Gastrocnemius medialis (tissue), 4 donors: Measurements from ENCODE around the gene PDLIM7. TPM values are rescaled to one million over a fixed set of nuclear protein-coding genes. Genes with fewer than 3 reads are reported as not detected.

Source experiments
- ATAC-seq, 2 donors: fragments of 150-250 bp; one replicate each; pipeline ENCODE4 v1.9.1; 2016
- DNase-seq, 2 donors: peaks; one replicate each; pipeline ENCODE4 v3.0.0-alpha.2; 2019
- H3K27ac ChIP-seq, 4 donors: fragments of 200-600 bp; sonication (generic); 1 replicate in 1 of 4; 2 replicates in 3 of 4; pipeline ENCODE4 v1.5.1; 2016 to 2018; ENCODE audit warnings: mild to moderate bottlenecking in 2 of 4, moderate library complexity in 1 of 4
- H3K27me3 ChIP-seq, 3 donors: fragments of 200-600 bp; sonication (generic) in 2 of 3; 1 replicate in 1 of 3; 2 replicates in 2 of 3; pipeline versions ENCODE4 v1.5.1 to v1.6.0; 2016 to 2019; ENCODE audit warnings: mild to moderate bottlenecking in 1 of 3, moderate library complexity in 1 of 3
- H3K36me3 ChIP-seq, 2 donors: fragments of 200-600 bp; sonication (generic) in 1 of 2; one replicate each; pipeline ENCODE4 v1.5.1; 2017 to 2018
- H3K4me1 ChIP-seq, 2 donors: fragments of 200-600 bp; sonication (generic) in 1 of 2; one replicate each; pipeline ENCODE4 v1.5.1; 2016 to 2017; ENCODE audit warnings: mild to moderate bottlenecking in 2 of 2
- H3K4me3 ChIP-seq, 4 donors: fragments of 200-600 bp; sonication (generic) in 3 of 4; 1 replicate in 1 of 4; 2 replicates in 3 of 4; pipeline ENCODE4 v1.5.1; 2016 to 2019; ENCODE audit warnings: mild to moderate bottlenecking in 2 of 4
- H3K9me3 ChIP-seq, 3 donors: fragments of 200-600 bp; sonication (generic) in 2 of 3; 1 replicate in 1 of 3; 2 replicates in 2 of 3; pipeline ENCODE4 v1.5.1; 2016 to 2019
- POLR2A ChIP-seq, 2 donors: fragments of 450-650 bp; IDR thresholded peaks; one replicate each; pipeline ENCODE4 v1.6.1; 2017; ENCODE audit warnings: antibody characterized with exemption in 2 of 2, mild to moderate bottlenecking in 2 of 2, moderate library complexity in 2 of 2
- in situ Hi-C, 4 donors: fragments of 200-750 bp; cut with MboI; loops; one replicate each; pipeline versions ENCODE4 v1.15.0 to v1.8.0; 2017; ENCODE audit warnings: low sequenced_read_pairs in 4 of 4
- intact Hi-C: fragments of 100-400 bp; cut with DNase I; formaldehyde crosslinking; loops from one replicate; pipeline ENCODE4 v1.15.1; 2023; ENCODE audit warnings: low total_unique reads
- total RNA-seq, 4 donors: library from RNA; depleted of rRNA; stranded (reverse); fragments of >200 nt; gene quantifications; one replicate each; pipeline versions ENCODE4 v1.1.0 to v1.2.3, GENCODE V29; 2016
- TF ChIP-seq, protein P1 (sequence below), 5 experiments: fragments of 450-650 bp in 3 of 5; fragments of 200-600 bp in 2 of 5; sonication (generic) in 2 of 5; IDR thresholded peaks in 4 of 5; conservative IDR thresholded peaks in 1 of 5; 1 replicate in 4 of 5; 2 replicates in 1 of 5; pipeline ENCODE4 v1.5.1; 2016 to 2019; ENCODE audit warnings: antibody characterized with exemption in 5 of 5, mild to moderate bottlenecking in 3 of 5, moderate library complexity in 3 of 5

The PDLIM7 gene
- total RNA-seq, 4 donors from 2014 or later, result 132 to 244 (median 220) TPM

DNA sequence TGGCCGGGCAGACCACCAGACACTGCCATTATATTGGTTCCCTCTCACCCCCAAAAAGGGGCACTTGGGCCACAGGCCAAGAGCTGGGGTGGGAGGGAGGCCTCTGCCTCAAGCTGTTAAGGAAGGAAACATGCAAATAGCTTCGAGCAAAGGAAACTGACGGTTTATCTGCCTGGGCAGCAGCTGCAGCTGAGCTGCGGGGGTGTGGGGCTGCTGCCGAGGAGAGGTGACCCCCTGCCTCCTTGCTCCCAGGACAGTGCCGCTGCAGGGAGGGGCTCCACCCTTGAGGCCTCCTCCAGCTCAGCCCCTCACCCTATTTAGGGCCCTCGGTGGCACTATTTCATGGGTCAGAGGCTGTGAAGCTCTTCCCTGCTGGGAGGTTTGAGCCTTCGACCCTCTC, 11.4 kb upstream of the PDLIM7 start:
- DNase-seq (no peak), ATAC-seq (no peak)
- Histone ChIP-seq H3K27me3 (no peaks in the 10 kb centered on the region), H3K36me3 (peaks cover 0 to 36% of the 10 kb centered on the region in 2 donors), H3K4me1 (peaks cover 0 to 6% of the 10 kb centered on the region in 2 donors), H3K27ac (peak overlapping the region in 1 of 4 donors; percentile 30), H3K9me3 (no peaks in the 10 kb centered on the region), H3K4me3 (peak overlapping the region in 2 of 4 donors; percentile 19 to 32)
- intact Hi-C loops (no loop called here), in situ Hi-C loops (loop anchor here in 3 of 4 donors (10.0 to 25.0 kb wide), 3 partner anchors 104 to 124 kb away; partner anchors contain the start of genes SLC34A1 (in 2 of the 3), F12 (in 1 of the 3) and PFN3 (in 1 of the 3))
- TF ChIP-seq, protein P1, sequence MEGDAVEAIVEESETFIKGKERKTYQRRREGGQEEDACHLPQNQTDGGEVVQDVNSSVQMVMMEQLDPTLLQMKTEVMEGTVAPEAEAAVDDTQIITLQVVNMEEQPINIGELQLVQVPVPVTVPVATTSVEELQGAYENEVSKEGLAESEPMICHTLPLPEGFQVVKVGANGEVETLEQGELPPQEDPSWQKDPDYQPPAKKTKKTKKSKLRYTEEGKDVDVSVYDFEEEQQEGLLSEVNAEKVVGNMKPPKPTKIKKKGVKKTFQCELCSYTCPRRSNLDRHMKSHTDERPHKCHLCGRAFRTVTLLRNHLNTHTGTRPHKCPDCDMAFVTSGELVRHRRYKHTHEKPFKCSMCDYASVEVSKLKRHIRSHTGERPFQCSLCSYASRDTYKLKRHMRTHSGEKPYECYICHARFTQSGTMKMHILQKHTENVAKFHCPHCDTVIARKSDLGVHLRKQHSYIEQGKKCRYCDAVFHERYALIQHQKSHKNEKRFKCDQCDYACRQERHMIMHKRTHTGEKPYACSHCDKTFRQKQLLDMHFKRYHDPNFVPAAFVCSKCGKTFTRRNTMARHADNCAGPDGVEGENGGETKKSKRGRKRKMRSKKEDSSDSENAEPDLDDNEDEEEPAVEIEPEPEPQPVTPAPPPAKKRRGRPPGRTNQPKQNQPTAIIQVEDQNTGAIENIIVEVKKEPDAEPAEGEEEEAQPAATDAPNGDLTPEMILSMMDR (IDR thresholded peaks at IDR 0.05 in 4 of 5, conservative IDR thresholded peaks at IDR 0.05 in 1 of 5), result no peak
- no peak for TF ChIP-seq POLR2A (IDR thresholded peaks at IDR 0.05)

DNA sequence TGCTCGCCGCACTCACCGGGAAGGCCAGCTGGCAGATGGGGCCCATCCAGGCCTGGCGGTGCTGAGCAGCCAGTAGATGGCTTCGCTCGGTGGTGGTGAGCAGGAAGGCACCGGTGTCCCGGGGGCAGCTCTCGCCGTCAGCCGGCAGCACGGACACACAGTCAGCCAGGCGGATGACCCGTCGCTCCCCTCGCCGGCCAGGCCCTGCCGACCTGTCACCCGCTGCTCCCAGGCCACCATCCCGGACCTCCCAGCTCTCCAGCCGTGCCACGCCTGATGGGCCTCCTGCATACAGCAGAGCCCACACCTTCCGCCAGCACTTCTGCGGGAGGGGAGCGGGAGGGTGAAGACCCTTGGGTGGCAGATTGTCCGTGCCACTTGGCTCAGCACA, 10.8 kb upstream of the PDLIM7 start:
- intact Hi-C loops (no loop called here), in situ Hi-C loops (loop anchor here in 3 of 4 donors (10.0 to 25.0 kb wide), 3 partner anchors 103 to 123 kb away; partner anchors contain the start of genes SLC34A1 (in 2 of the 3), F12 (in 1 of the 3) and PFN3 (in 1 of the 3))
- H3K4me3 ChIP-seq, result peak overlapping the region in 1 of 4 donors; percentile 32

DNA sequence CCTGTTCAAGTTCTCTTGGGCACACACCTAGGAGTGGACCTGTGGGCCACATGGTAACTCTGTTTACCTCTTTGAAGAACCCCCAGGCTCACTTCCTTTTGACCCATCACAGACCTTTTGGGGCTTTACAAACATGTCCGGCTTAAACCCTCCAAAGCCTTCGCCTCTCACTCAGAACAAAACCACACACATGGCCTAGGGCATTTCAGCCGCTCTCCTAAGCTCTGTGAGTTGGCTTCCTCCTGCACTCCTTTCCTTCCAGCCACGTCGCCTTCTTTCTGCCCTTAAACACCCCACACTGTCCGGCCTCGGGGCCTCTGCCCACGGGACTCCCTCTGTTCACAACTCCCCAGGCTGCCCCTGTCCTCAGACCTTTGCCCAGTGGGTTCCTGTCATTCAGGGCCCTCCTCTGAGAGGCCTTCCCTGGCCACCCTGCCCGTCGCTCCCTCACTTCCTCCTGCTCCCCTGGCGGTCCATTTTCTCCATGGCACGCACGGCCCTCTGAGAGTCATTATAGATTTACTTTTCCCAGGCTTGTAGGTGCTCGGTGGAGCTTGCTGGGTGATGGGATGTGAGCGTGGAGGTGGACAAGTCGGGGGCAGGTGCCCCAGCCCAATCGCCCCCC, 10.3 kb upstream of the PDLIM7 start:
- Histone ChIP-seq H3K36me3 (peaks cover 0 to 25% of the 10 kb centered on the region in 2 donors), H3K27me3 (no peaks in the 10 kb centered on the region), H3K27ac (no peak overlapping the region), H3K4me3 (peak overlapping the region in 1 of 4 donors; percentile 32), H3K4me1 (peaks cover 0 to 6% of the 10 kb centered on the region in 2 donors), H3K9me3 (no peaks in the 10 kb centered on the region)
- intact Hi-C loops, result no loop called here
- ATAC-seq, result no peak
- DNase-seq, result no peak
- TF ChIP-seq POLR2A (IDR thresholded peaks at IDR 0.05), result no peak
- TF ChIP-seq, protein P1 (IDR thresholded peaks at IDR 0.05 in 4 of 5, conservative IDR thresholded peaks at IDR 0.05 in 1 of 5), result no peak
- in situ Hi-C loops, result loop anchor here in 3 of 4 donors (10.0 to 25.0 kb wide), 3 partner anchors 103 to 123 kb away; partner anchors contain the start of genes SLC34A1 (in 2 of the 3), F12 (in 1 of the 3) and PFN3 (in 1 of the 3)

More for the DNA sequence above, 10.8 kb upstream of the PDLIM7 start:
- no peaks in the 10 kb centered on the region for H3K9me3 ChIP-seq
- no peak overlapping the region for H3K27ac ChIP-seq
- DNase-seq, result no peak
- no peak for TF ChIP-seq POLR2A (IDR thresholded peaks at IDR 0.05)
- TF ChIP-seq, protein P1 (IDR thresholded peaks at IDR 0.05 in 4 of 5, conservative IDR thresholded peaks at IDR 0.05 in 1 of 5), result no peak
- H3K4me1 ChIP-seq, result peaks cover 0 to 6% of the 10 kb centered on the region in 2 donors
- H3K27me3 ChIP-seq, result no peaks in the 10 kb centered on the region
- ATAC-seq, result no peak
- peaks cover 0 to 30% of the 10 kb centered on the region in 2 donors for H3K36me3 ChIP-seq

DNA sequence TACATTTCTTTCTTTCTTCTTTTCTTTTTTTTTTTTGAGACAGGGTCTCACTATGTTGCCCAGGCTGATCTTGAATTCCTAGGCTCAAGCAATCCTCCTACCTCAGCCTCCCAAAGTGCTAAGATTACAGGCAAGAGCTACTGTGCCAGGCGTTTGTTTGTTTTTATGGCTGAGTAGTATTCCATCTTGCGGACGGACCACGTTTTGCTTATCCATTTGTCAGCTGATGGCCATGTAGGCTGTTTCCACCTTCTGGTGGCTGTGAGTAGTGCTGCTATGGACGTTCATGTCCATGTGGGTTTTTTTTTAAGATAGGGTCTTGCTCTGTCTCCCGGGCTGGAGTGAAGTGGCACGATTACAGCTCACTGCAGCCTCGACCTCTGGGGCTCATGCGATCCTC, 9.8 kb upstream of the PDLIM7 start:
- Histone ChIP-seq H3K9me3 (no peaks in the 10 kb centered on the region), H3K36me3 (peaks cover 0 to 20% of the 10 kb centered on the region in 2 donors), H3K27me3 (no peaks in the 10 kb centered on the region), H3K27ac (no peak overlapping the region), H3K4me3 (no peak overlapping the region), H3K4me1 (peaks cover 0 to 6% of the 10 kb centered on the region in 2 donors)
- in situ Hi-C loops, result loop anchor here in 3 of 4 donors (10.0 to 25.0 kb wide), 3 partner anchors 102 to 122 kb away; partner anchors contain the start of genes SLC34A1 (in 2 of the 3), F12 (in 1 of the 3) and PFN3 (in 1 of the 3)
- intact Hi-C loops, result no loop called here
- TF ChIP-seq, protein P1 (IDR thresholded peaks at IDR 0.05 in 4 of 5, conservative IDR thresholded peaks at IDR 0.05 in 1 of 5), result no peak
- no peak for TF ChIP-seq POLR2A (IDR thresholded peaks at IDR 0.05)
- DNase-seq, result no peak
- ATAC-seq, result no peak
